NCI-H2107 treated with DMSO at 0.1 percent for 48 hours (cell line): ENCODE results near the gene SERPIND1.
"Not testable (repeated sequence)": the region's sequence is repeated elsewhere in the genome, so short reads cannot be mapped to it uniquely, and the experiment has no call there.

Experiments used
- DNase-seq: peaks from one replicate; lab custom pipeline; 2025; ENCODE audit not compliant: unreplicated experiment; lab: John Stamatoyannopoulos, UW

The SERPIND1 gene

DNA sequence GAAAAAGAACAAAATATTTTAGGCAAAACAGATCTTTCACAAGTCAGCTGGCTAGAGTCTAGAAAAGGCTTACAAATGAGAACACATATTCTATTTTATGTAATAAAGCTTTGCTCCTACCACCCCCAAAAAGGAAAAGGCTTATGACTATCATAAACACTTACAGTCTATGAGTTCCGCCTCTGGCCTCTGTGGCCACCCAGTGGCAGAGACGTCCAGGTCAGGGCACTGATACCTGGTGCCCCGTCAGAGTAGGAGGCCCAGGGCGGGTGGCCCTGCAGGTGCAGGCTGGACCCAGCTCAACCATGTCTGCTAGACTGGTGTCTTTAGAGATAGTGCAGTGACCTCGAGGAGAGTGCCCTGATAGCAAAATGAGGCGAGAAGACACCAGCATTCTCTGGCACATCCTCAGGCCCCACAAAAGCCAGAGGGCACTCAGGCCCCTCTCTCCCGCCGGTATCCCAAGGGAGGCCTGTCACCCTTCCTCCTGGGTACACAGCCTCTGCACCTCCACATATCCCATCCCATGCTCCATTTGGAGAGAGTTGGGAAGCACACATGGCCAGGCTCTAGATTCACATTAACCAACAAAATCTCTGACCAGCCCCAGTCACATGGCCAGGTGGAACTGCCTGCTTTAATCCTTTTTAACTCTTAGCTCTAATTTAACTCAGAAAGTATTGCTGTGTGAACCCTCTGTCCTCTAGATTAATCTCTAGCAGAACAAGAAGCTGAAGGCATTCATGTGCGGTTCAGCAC is 27.3 kb upstream of the SERPIND1 start:
- no peak for DNase-seq

DNA sequence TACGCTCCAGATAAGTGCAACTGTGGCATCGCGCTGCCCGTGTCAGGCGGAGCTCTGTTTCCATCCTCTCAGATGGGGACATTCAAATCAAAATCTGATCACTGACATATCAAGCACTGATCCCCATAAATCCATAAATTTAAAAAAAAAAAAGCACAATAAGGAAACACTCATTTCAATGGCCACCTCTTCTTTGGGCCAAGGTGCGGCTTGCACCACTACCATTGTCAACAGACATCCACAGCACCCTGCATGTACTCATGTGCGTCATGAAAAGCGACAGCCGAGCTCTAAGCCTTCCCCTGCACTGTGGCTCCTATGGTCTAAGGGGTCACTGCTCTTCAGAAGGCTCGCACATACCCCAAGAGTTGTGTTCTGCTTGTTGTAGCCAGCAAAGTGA is 26.7 kb upstream of the SERPIND1 start:
- DNase-seq, result no peak

DNA sequence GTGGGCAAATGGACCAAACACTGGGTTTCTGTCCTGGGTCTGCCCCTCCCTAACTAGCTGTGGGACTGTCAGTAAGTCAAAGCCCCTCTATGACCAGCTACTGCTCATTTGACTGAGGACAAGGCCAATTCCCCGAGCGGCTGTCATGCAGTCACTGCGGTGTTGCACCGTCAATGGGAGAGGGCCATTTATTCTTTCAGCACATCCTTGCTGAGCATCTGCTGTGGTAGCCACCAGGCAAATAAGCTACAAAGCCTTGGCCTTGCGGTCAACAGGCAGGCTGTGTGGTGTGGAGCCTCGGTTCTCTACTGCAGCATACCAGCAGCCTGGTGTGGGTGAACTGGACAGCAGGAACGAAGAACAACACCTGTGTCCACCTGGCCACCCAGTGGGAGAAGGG is 25.8 kb upstream of the SERPIND1 start:
- DNase-seq, result no peak

DNA sequence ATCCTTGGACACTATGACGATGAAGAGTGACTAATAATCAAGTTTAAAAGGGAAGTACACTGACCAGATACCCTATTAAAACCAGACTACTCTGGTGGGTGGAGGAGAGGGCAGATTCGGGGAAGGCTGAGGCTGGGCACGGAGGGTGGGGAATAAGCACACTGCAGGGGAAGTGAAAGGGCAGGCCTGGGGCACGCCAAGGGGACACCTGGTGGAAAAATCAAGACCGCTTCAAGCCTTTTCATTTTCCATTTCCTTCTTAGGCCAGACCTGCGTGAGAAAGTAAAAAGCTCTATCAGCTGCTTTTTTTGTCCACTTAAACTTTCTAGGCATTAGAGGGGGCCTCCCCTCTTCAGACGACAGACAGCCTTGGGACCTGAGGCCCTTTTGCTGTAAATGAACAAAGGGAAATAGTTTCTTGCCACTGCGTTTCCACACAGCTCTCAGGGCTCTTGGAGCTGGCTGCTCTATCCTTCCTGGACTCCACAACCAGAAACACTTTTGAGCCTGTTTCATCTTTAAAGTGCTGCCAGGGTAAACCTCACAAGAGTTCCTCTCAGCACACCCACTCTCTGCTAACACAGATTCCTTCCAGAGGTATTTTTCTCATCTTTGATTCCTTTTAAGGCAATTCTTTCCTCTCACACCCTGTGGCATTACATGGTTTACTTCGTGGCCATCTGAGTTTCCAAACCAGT is 25.0 kb upstream of the SERPIND1 start:
- no peak for DNase-seq

DNA sequence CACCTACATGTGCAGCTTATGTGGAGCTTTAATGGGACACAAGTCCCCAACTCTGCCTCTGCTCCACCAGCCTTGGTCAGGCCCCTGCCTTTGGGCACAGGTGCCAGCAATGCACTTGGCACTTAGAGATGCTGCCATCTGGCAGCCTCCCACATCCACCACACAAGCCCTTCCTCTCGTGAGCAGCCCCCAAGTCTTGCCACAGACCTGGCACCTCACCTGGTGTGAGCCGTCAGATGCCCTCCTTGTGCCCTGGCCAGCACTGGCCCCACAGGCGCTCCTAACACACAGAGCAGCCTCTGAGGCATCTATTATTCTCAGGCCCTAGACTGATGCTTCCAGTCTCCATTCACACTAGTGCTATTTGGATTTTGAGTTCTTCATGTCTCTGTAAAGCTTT is 24.5 kb upstream of the SERPIND1 start:
- no peak for DNase-seq

DNA sequence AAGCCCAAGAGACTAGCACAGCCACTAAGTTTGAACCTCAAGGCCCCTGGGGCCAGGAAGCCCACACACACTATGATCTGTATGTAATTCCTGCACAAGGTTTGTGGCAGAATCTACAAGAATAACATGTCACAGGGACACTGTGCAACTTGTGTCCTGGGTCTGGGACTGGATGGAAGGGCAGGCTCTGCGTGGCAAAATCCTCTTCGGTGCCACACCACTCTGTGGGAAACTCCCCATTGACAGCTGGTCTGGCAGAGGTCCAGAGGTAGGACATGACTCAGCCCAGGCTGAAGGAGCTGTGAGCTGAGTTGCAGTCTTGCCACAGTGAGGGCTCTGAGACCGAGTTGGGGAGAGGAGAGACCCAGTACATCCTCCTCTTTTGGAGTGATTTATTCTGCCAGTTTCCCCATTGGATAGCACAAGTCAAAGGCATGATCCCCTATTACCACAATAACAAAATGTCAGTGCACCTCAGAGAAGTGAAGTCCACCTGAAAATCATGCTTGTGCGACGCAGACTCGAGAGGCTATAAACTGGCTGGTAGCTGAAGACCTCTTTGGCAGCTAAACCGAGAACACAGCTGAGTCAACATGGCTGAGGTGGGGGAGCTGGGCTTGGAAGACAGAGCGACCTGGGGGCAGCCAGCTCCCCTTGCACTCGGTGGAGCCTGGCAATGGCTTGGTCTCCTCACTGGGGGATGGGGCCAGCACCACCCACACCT is 23.3 kb upstream of the SERPIND1 start:
- DNase-seq, result no peak

DNA sequence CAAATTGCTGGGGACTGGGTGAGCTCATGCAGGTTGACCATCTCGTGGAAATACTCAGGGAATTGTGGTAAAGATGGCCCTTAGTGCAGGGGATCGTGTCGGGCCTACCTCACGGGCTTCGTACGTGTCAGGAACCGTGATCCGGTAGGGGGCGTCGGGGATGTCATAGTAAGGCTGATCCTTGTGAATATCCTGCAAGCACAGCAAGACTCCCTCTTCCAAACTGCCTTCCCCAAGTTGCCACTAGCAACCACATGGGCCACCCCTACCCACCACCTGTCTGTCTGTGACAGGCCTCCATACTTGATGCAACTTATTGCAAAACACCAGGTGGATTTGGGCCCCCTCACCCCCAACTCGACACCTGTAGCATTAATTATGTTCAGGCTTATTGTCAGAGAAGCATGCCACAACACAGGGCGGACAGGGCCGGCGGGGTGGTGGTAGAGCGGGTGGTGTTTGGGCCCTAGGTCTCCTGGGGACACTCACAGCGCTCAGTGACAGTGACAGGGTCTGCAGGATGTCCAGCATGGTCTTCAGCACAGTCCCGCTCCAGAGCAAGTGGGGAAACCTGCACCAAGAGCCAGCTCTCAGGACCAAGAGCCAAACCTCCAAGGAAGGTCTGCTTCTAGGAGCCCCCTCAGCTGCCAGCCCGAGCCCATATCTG is 22.6 kb upstream of the SERPIND1 start:
- no peak for DNase-seq

DNA sequence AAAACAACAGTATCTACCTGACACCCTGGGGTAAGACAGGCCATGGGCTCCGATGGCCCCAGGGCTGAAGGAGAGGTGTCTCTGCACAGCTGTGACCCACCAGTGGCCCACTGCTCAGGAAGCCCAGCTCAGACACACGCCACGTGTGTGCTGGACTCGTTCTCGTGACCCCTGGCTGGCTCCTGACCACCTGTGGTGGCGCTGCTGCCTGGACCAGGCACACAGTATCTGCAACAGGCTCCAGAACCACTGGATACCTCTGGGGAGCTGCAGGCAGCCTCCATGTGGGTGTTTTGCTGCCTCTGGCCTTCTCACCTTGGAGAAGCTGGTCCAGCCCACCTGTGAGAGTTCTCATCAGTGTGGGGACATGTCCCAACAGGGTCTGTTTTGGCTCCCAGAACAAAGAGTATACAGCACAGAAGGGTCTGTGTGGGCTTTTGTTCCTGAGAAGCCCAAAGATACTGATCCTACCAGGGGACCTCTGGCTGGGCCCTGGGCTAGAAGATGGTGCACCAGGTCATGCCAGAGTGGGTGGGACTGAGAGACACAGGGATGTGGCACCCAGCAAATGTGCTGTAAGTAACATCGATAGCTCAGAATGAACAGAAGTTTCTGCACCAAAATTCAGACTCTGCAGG is 21.7 kb upstream of the SERPIND1 start:
- DNase-seq, result no peak

DNA sequence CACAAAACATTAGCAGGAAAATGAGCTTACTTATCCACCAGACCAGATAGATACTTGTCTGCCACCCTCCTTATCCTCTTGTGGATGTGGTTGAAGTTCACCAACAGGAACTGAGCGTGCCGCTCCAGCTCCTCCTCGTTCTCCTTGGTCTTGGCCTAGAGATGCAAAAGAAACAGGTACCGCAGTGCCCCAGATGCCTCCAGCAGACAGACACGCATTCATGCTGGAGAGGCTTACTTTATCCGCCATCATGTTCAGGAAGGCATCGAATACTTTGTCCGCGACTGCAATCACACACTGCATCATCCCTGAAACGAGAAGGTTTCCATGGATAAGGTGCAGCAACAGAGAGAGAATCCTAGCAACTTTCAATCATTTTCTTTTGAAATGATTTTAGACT is 21.0 kb upstream of the SERPIND1 start:
- DNase-seq, result no peak

DNA sequence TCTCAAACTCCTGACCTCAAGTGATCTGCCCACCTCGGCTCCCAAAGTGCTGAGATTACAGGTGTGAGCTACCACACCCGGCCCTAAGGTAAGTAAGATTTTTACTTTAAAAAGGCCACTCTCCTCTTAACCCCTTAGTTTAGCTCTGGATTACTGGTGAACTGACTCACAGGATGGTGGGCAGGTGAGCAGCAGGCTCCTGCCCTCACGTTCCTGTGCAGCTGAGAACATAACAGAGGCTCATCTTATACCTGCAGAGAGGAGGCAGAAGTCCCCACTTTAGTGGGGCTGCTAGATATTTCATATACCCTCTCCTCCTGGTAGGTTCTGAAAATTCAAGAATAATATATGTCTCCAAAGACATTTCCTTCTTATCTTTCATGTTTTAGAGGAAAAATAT is 17.1 kb upstream of the SERPIND1 start:
- DNase-seq, result no peak

DNA sequence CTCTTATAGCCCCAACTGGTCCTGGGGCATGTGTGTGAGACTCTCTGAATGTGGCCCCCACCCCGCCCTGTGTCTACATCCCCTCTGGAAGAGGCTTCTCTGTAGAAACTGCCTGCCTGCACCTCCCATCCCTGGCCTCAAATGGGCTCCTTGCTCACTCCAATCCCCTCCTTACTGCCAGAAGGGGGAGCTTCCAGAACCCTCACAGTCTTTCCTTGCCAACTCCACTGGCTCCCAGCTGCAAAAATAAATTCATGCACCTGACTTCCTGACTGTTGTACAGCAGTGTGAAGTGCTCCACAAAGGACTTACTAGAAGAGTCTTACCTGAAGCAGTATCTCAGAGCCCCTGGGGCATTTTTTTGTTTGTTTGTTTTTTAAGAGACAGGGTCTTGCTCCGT is 15.2 kb upstream of the SERPIND1 start:
- DNase-seq, result no peak

DNA sequence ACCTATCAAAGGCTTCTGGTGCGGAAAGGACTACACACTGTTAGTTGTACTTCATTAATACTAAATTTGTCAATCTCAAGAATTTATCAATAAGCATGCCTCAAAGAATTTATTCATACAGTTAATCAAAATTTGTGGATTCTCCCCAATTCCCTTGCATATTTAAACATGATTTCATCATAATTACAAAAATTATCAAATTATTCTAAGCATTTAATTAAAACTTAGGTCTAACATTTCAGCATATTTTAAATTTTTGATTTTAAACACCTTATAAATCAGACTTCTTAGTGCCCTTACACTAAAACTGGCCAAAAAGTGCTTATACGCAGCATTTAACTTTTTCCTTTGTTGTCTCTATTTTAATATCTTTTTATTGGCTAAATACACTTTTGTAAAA is 13.8 kb upstream of the SERPIND1 start:
- no peak for DNase-seq

DNA sequence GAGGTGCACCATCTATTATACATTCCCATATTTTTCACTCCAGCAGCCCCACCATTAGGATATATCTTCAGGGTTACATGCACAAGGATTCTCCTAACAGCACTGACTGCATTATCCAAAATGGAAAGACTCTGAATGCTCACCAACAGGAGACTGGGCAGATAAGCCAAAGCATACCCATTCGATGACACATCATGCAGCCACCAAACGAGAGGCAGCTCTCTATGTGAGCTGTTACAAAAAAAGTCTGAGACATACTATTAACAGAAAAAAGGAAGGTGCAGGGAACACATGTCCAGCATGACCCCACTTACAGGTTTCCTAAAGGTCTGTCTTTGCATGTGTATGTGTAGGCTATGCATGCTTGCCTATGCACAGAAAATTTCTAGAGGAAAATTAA is 12.4 kb upstream of the SERPIND1 start:
- no peak for DNase-seq

DNA sequence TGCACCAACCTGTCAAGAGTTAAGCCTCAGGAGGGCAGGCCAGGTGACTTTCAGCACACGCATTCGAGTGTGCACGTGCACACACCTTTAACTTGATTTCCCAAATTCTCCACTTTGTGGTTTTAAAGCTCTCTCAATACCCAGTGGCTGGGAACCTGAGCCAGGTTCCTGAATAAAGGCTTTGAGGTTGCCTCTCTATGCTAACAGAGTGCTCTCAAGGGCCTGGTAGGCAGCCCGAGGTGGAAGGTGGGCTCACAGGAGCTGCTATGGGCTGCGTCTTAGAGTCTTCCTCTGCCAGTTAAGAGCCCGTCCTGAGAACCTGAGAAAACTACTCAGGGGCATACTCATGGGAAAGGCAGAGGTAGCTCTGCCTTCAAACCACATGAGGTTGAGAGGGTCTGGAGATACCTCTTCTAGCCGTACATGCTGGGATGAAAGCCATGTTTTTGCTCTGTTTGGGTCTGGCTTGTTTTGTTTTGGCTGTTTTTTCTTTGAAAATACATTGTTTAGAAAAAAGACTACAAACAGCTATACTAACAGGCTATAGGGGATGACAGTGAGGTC is 11.6 kb upstream of the SERPIND1 start:
- DNase-seq, result no peak

DNA sequence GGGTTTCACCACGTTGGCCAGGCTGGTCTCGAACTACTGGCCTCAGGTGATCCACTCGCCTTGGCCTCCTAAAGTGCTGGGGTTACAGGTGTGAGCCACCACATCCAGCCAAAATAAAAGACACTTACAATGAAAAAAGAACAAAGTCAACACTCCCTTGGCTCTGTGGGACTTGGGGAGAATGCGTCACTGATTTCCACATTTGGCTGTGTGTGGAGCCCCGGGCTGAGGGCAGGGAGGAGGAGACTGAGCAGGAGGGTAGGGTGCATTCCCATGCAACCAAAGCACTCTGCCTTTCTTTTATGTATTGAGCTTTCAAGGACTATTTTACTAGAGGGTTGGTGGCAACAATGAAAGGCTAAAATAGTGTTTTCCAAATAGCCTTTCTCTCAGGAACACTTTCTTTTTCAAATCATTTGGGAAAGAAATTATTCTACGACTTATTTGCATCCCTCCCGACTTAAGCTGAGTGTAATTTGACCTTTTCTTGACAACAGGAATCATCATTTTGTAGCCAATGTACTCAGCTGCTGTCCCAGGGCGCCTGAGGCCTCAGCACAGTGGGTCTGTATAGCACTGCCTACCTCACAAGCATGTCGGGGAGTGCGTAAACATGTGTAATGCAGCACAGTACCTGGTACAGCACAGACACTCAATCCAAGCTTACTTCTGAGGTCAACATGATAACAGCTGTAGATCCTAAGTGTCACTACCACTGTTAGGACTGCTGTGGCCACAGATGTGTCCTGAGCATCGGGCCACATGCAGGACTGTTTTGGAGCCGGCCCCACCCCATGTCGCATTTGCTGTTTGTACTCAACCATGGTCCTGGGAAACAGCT is 10.1 kb upstream of the SERPIND1 start:
- DNase-seq, result no peak

DNA sequence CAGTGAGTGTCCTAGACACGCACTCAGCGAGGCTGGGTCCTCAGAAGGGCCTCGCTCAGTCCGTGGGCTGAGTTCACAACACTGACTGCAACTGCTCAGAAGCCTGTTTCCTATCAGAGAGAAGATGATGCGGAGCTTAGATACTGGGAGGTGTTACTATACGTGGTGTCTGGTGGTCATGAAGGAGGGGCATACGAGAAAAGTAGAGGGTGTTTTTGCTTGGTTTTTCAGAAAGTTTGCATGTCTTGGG is 9.5 kb upstream of the SERPIND1 start:
- no peak for DNase-seq

DNA sequence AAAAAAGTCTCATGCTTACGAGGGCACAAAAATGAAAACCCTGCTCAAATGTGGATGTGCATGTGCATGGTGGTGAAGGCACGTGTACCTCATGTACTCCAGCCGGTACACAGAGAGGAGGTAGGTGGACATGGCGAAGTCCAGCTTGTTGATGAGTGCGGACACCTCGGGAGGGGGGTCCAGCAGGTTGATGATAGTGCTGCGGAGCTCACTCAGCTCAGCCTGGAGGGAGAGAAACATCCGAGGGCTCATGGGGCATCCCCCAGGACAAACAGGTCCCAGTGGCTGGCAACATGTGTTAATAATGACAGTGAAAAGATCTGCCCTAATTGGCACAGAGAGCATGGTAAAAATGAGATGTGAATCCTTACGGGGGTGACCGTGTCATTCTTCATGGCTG is 9.2 kb upstream of the SERPIND1 start:
- no peak for DNase-seq

DNA sequence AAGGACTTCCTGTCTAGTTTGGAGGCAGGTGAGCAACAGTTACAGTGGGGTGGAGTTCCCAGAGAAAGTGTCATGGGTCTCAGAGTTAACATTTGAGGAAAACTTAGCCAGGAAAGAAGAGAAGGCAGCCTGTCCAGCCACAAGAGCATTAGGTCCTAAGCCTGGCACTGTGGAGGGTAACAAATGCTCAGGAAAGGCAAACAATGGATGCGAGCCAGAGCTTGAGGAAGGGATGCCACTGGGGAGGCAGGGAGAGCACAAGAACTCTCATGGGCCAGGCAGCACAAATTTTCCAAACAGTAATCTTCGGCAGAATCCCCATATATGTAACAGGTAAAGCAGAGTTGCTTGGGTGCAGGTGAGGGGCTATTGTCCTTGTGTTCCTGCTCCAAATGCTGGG is 8.0 kb upstream of the SERPIND1 start:
- no peak for DNase-seq

DNA sequence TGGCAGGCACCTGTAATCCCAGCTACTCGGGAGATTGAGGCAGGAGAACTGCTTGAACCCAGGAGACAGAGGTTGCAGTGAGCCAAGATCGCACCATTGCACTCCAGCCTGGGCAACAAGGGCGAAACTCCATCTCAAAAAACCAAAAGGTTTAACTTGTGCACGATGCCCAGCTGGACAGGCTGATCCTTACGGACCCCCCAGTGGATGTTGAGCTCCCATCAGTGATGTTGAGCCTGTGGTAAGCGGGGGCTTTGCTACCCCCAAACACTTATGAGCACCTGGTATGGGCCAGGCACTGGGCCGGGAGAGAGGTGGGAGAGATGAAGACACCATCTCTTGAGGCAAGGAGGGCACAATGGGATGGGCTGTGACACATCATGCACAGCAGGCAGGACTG is 7.4 kb upstream of the SERPIND1 start:
- DNase-seq, result no peak

DNA sequence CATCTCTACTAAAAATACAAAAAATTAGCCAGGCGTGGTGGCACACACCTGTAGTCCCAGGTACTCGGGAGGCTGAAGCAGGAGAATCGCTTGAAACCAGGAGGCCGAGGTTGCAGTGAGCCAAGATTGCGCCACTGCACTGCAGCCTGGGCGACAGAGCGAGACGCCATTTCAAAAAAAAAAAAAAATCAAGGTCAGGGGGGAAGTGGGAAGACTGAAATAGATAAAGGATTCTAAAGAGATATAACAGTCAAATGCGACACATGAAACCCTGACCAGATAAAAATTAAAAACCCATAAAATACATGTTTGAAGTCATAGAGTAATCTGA is 4.5 kb upstream of the SERPIND1 start:
- DNase-seq, result not testable (repeated sequence)
